ENCODE measurements around the gene GTF2A1. TPM values are rescaled to one million over a fixed set of nuclear protein-coding genes. Genes with fewer than 3 reads are reported as not detected.

Gene GTF2A1
- total RNA-seq, 2 experiments from 2014 or later = 35.1 to 69.8 TPM

DNA sequence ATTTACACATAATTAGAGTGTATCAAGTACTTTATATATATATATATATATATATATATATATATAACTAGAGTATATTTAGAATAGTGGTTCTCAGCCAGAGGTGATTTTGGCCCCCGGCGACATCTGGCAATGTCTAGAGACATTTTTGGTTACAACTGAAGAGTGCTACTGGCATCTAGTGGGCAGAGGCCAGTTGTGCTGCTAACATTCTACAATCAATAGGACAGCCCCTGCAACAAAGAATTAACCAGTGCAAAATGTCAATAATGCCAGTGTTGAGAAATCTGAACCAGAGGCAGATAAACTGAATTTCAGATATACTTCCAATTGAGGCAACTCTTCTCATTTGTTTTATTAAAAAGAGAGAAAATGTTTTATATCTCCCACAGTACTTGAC, 8.9 kb downstream of the GTF2A1 start:
- CTCF ChIA-PET (ENCODE audit: unreplicated experiment) = no interaction called here
- Histone ChIP-seq H3K27ac (ENCODE audit: low read depth, low read length, poor library complexity, severe bottlenecking) (no peak overlapping the region), H3K4me2 (ENCODE audit: low read length) (no peak overlapping the region), H3K9me2 (ENCODE audit: insufficient read depth, low read length) (no peaks in the 10 kb centered on the region), H3K4me3 (ENCODE audit: low read depth, low read length, poor library complexity, severe bottlenecking) (no peak overlapping the region), H2AFZ (ENCODE audit: low read length) (no peak overlapping the region), H3K36me3 (ENCODE audit: insufficient read depth, low read length) (peaks cover 98% of the 10 kb centered on the region), H3K9me3 (ENCODE audit: low read length) (no peaks in the 10 kb centered on the region), H4K20me1 (ENCODE audit: insufficient read depth, low read length) (no peaks in the 10 kb centered on the region; the same call in 1 of the 2 replicates), H3K79me2 (ENCODE audit: insufficient read depth, low read depth, low read length) (peaks cover 94% of the 10 kb centered on the region), H3K4me1 (ENCODE audit: insufficient read depth, low read length, poor library complexity, severe bottlenecking) (peaks cover 25% of the 10 kb centered on the region)
- intact Hi-C loops (cut with micrococcal nuclease; ENCODE audit: unreplicated experiment) = loop anchor here (5.0 kb wide), 1 partner anchor 215 kb away; no protein-coding TSS in a partner anchor
- peak; percentile 37 for DNase-seq (ENCODE audit: low spot score)
- no peak for TF ChIP-seq EZH2phosphoT487 (IDR thresholded peaks at IDR 0.05; ENCODE audit: borderline replicate concordance, low read depth, low read length)
- TF ChIP-seq, protein P1, sequence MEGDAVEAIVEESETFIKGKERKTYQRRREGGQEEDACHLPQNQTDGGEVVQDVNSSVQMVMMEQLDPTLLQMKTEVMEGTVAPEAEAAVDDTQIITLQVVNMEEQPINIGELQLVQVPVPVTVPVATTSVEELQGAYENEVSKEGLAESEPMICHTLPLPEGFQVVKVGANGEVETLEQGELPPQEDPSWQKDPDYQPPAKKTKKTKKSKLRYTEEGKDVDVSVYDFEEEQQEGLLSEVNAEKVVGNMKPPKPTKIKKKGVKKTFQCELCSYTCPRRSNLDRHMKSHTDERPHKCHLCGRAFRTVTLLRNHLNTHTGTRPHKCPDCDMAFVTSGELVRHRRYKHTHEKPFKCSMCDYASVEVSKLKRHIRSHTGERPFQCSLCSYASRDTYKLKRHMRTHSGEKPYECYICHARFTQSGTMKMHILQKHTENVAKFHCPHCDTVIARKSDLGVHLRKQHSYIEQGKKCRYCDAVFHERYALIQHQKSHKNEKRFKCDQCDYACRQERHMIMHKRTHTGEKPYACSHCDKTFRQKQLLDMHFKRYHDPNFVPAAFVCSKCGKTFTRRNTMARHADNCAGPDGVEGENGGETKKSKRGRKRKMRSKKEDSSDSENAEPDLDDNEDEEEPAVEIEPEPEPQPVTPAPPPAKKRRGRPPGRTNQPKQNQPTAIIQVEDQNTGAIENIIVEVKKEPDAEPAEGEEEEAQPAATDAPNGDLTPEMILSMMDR (conservative IDR thresholded peaks at IDR 0.05; ENCODE audit: low read length) = peak; percentile 68
- POLR2A ChIA-PET = interaction anchor here (0.7 to 0.9 kb wide), 3 partner anchors 9 to 322 kb away, joined by 3 read pairs; partner anchors contain the start of gene SEL1L
- no TSS peak for BruUV-seq (replicated peaks)

GRCh38 chr14:81209167-81209836, 11.5 kb downstream of the GTF2A1 start:
- H3K9me3 ChIP-seq (ENCODE audit: low read length) = no peaks in the 10 kb centered on the region
- peak overlapping the region; percentile 51 for H3K4me3 ChIP-seq (ENCODE audit: low read depth, low read length, poor library complexity, severe bottlenecking)
- H2AFZ ChIP-seq (ENCODE audit: low read length) = no peak overlapping the region
- CTCF ChIA-PET (ENCODE audit: unreplicated experiment) = no interaction called here
- H3K4me2 ChIP-seq (ENCODE audit: low read length) = peak overlapping the region; percentile 43
- POLR2A ChIA-PET = interaction anchor here (1.2 to 1.6 kb wide), 2 partner anchors 10 to 30 kb away, joined by 3 read pairs; no protein-coding TSS in a partner anchor
- H3K27ac ChIP-seq (ENCODE audit: low read depth, low read length, poor library complexity, severe bottlenecking) = peak overlapping the region; percentile 45
- H3K4me1 ChIP-seq (ENCODE audit: insufficient read depth, low read length, poor library complexity, severe bottlenecking) = peaks cover 19% of the 10 kb centered on the region
- peaks cover 5% of the 10 kb centered on the region; the same call in 1 of the 2 replicates for H4K20me1 ChIP-seq (ENCODE audit: insufficient read depth, low read length)
- intact Hi-C loops (cut with micrococcal nuclease; ENCODE audit: unreplicated experiment) = no loop called here
- TSS peak; percentile 90 for BruUV-seq (replicated peaks)
- DNase-seq (ENCODE audit: low spot score) = peak; percentile 50
- peaks cover 99% of the 10 kb centered on the region for H3K36me3 ChIP-seq (ENCODE audit: insufficient read depth, low read length)
- H3K79me2 ChIP-seq (ENCODE audit: insufficient read depth, low read depth, low read length) = peaks cover 96% of the 10 kb centered on the region
- H3K9me2 ChIP-seq (ENCODE audit: insufficient read depth, low read length) = no peaks in the 10 kb centered on the region
- TF ChIP-seq, protein P1 (conservative IDR thresholded peaks at IDR 0.05; ENCODE audit: low read length) = no peak
- TF ChIP-seq EZH2phosphoT487 (IDR thresholded peaks at IDR 0.05; ENCODE audit: borderline replicate concordance, low read depth, low read length) = no peak

- Histone ChIP-seq H3K4me1 (ENCODE audit: insufficient read depth, low read length, poor library complexity, severe bottlenecking) (peaks cover 19% of the 10 kb centered on the region), H4K20me1 (ENCODE audit: insufficient read depth, low read length) (peaks cover 5% of the 10 kb centered on the region; the same call in 1 of the 2 replicates), H3K9me3 (ENCODE audit: low read length) (no peaks in the 10 kb centered on the region), H3K4me3 (ENCODE audit: low read depth, low read length, poor library complexity, severe bottlenecking) (no peak overlapping the region), H3K79me2 (ENCODE audit: insufficient read depth, low read depth, low read length) (peaks cover 95% of the 10 kb centered on the region), H3K27ac (ENCODE audit: low read depth, low read length, poor library complexity, severe bottlenecking) (peak overlapping the region; percentile 45), H2AFZ (ENCODE audit: low read length) (no peak overlapping the region), H3K36me3 (ENCODE audit: insufficient read depth, low read length) (peaks cover 99% of the 10 kb centered on the region), H3K9me2 (ENCODE audit: insufficient read depth, low read length) (no peaks in the 10 kb centered on the region), H3K4me2 (ENCODE audit: low read length) (no peak overlapping the region)
- DNase-seq (ENCODE audit: low spot score) = no peak
- ChIA-PET CTCF (ENCODE audit: unreplicated experiment) (no interaction called here), POLR2A (no interaction called here)
- no TSS peak for BruUV-seq (replicated peaks)
- no peak for TF ChIP-seq EZH2phosphoT487 (IDR thresholded peaks at IDR 0.05; ENCODE audit: borderline replicate concordance, low read depth, low read length)
- TF ChIP-seq, protein P1 (conservative IDR thresholded peaks at IDR 0.05; ENCODE audit: low read length) = no peak
- intact Hi-C loops (cut with micrococcal nuclease; ENCODE audit: unreplicated experiment) = no loop called here
These were observed 12.3 kb downstream of the GTF2A1 start for GRCh38 chr14:81208489-81208888.
